A549 (cell line): ENCODE measurements around the gene EOGT. TPM values are rescaled to one million over a fixed set of nuclear protein-coding genes. Genes with fewer than 3 reads are reported as not detected.

Source experiments
- ATAC-seq, 2 experiments: fragments of 200-7000 bp in 1 of 2; fragments of >200 bp in 1 of 2; cut with Nextera tagmentation in 1 of 2; cut with Tn5 transposase in 1 of 2; 3 replicates each; pipeline versions ENCODE4 v1.8.0 to v1.9.1; 2018 to 2020; ENCODE audit warnings: mild to moderate bottlenecking in 1 of 2, moderate library complexity in 1 of 2
- CTCF ChIA-PET: fragments of 300-600 bp; sonication (Branson Sonifier 250); formaldehyde crosslinking; extraction: SDS; loops from one replicate; lab custom pipeline; 2021; ENCODE audit warnings: antibody characterized with exemption, inconsistent platforms; lab: Yijun Ruan, JAX
- POLR2A ChIA-PET: fragments of 350-600 bp; formaldehyde crosslinking; extraction: SDS; loops from one replicate; lab custom pipeline; 2021; ENCODE audit warnings: antibody characterized with exemption, inconsistent platforms; lab: Yijun Ruan, JAX
- DNase-seq, 2 experiments: peaks; one replicate each; pipeline versions ENCODE4 v3.0.0 to v3.0.0-alpha.2; 2011 to 2016; ENCODE audit warnings: low read depth in 1 of 2, low spot score in 1 of 2
- FAIRE-seq: peaks from 2 replicates; lab custom pipeline; 2011; peaks lifted over from hg19 to GRCh38; lab: Jason Lieb, UNC
- H3K27ac ChIP-seq, 2 experiments: fragments of >200 bp; sonication (Bioruptor Twin); formaldehyde crosslinking; 3 replicates each; pipeline ENCODE4 v1.5.1; 2016 to 2017
- H3K4me1 ChIP-seq: fragments of >200 bp; sonication (Bioruptor Twin); formaldehyde crosslinking; 3 replicates; pipeline ENCODE4 v1.6.1; 2016
- H3K4me2 ChIP-seq: fragments of >200 bp; sonication (Bioruptor Twin); formaldehyde crosslinking; 3 replicates; pipeline ENCODE4 v1.6.1; 2016
- H3K4me3 ChIP-seq: fragments of >200 bp; sonication (Bioruptor Twin); formaldehyde crosslinking; 3 replicates; pipeline ENCODE4 v1.5.1; 2016
- H3K9me3 ChIP-seq: fragments of >200 bp; sonication (Bioruptor Twin); formaldehyde crosslinking; 3 replicates; pipeline ENCODE4 v1.6.1; 2016
- BHLHE40 ChIP-seq: IDR thresholded peaks from 2 replicates; pipeline ENCODE4 v1.6.1; 2012; ENCODE audit warnings: low read depth, low read length, inconsistent platforms
- CBX8 ChIP-seq: fragments of 200-600 bp; sonication (generic); IDR thresholded peaks from 2 replicates; pipeline ENCODE4 v1.6.1; 2016
- CEBPB ChIP-seq, 2 experiments: fragments of >200 bp in 1 of 2; sonication (Bioruptor Twin) in 1 of 2; formaldehyde crosslinking in 1 of 2; IDR thresholded peaks; 2 replicates each; pipeline ENCODE4 v1.6.1; 2012 to 2016
- CHD4 ChIP-seq: fragments of 200-600 bp; sonication (generic); IDR thresholded peaks from 2 replicates; pipeline ENCODE4 v1.6.1; 2016; ENCODE audit warnings: antibody characterized with exemption, mild to moderate bottlenecking, borderline replicate concordance
- CTCF ChIP-seq: fragments of >200 bp; sonication (Bioruptor Twin); formaldehyde crosslinking; IDR thresholded peaks from 3 replicates; pipeline ENCODE4 v1.5.1; 2016
- E2F6 ChIP-seq: IDR thresholded peaks from 2 replicates; pipeline ENCODE4 v1.6.1; 2012; ENCODE audit warnings: low read depth, borderline replicate concordance
- EHF ChIP-seq: fragments of 250-450 bp; sonication (Bioruptor Pico); IDR thresholded peaks from 2 replicates; pipeline ENCODE4 v1.5.0; 2020; ENCODE audit warnings: mild to moderate bottlenecking
- EHMT2 ChIP-seq: fragments of 200-600 bp; sonication (generic); IDR thresholded peaks from 2 replicates; pipeline ENCODE4 v1.6.1; 2016; ENCODE audit warnings: antibody characterized with exemption, low read depth, mild to moderate bottlenecking, moderate library complexity
- FOSB ChIP-seq: fragments of 250-450 bp; sonication (Bioruptor Pico); IDR thresholded peaks from 2 replicates; pipeline ENCODE4 v1.5.0; 2020; ENCODE audit warnings: mild to moderate bottlenecking, moderate library complexity
- FOSL2 ChIP-seq, 2 experiments: fragments of 450-650 bp in 1 of 2; fragments of >200 bp in 1 of 2; sonication (Bioruptor Twin) in 1 of 2; formaldehyde crosslinking; IDR thresholded peaks; 2 replicates each; pipeline versions ENCODE4 v1.5.0 to v1.6.1; 2016 to 2020; ENCODE audit warnings: mild to moderate bottlenecking in 1 of 2, moderate library complexity in 1 of 2
- FOXS1 ChIP-seq: fragments of 250-450 bp; sonication (Bioruptor Pico); IDR thresholded peaks from 2 replicates; pipeline ENCODE4 v1.5.0; 2020; ENCODE audit warnings: mild to moderate bottlenecking, moderate library complexity
- HOXA7 ChIP-seq: fragments of 250-450 bp; sonication (Bioruptor Pico); IDR thresholded peaks from 2 replicates; pipeline ENCODE4 v1.5.0; 2020; ENCODE audit warnings: mild to moderate bottlenecking, moderate library complexity
- HOXB13 ChIP-seq: fragments of 250-450 bp; sonication (Bioruptor Pico); IDR thresholded peaks from 2 replicates; pipeline ENCODE4 v1.5.0; 2020; ENCODE audit warnings: low read depth, mild to moderate bottlenecking, moderate library complexity
- HOXB5 ChIP-seq: fragments of 250-450 bp; sonication (Bioruptor Pico); IDR thresholded peaks from 2 replicates; pipeline ENCODE4 v1.5.0; 2020; ENCODE audit warnings: mild to moderate bottlenecking, moderate library complexity
- JUNB ChIP-seq: fragments of >200 bp; sonication (Bioruptor Twin); formaldehyde crosslinking; IDR thresholded peaks from 2 replicates; pipeline ENCODE4 v1.6.1; 2016
- KDM5A ChIP-seq: fragments of 200-600 bp; sonication (generic); IDR thresholded peaks from 2 replicates; pipeline ENCODE4 v1.6.1; 2016; ENCODE audit warnings: antibody characterized with exemption, mild to moderate bottlenecking
- MAZ ChIP-seq: fragments of 150-350 bp; IDR thresholded peaks from 2 replicates; pipeline ENCODE4 v1.6.1; 2014; ENCODE audit warnings: antibody characterized with exemption, low read depth, low read length, borderline replicate concordance
- MYC ChIP-seq: IDR thresholded peaks from 2 replicates; pipeline ENCODE4 v1.6.1; 2012; ENCODE audit warnings: mild to moderate bottlenecking, inconsistent platforms, low read length, improper control_type of control experiment, borderline replicate concordance
- NFE2L2 ChIP-seq: fragments of 150-350 bp; conservative IDR thresholded peaks from 2 replicates; pipeline ENCODE4 v1.6.1; 2014; ENCODE audit warnings: low read length
- NR3C1 ChIP-seq: fragments of >200 bp; sonication (Bioruptor Twin); formaldehyde crosslinking; IDR thresholded peaks from 3 replicates; pipeline ENCODE4 v1.6.1; 2017
- PHF8 ChIP-seq: fragments of 200-600 bp; sonication (generic); IDR thresholded peaks from 2 replicates; pipeline ENCODE4 v1.6.1; 2016; ENCODE audit warnings: low read depth, mild to moderate bottlenecking, antibody characterized with exemption, moderate library complexity, borderline replicate concordance
- POLR2AphosphoS2 ChIP-seq: conservative IDR thresholded peaks from 2 replicates; pipeline ENCODE4 v1.6.1; 2012; ENCODE audit warnings: low read length, improper control_type of control experiment, inconsistent platforms
- RFX5 ChIP-seq: fragments of 450-650 bp; IDR thresholded peaks from 2 replicates; pipeline ENCODE4 v1.7.1; 2014; ENCODE audit warnings: antibody characterized with exemption, mild to moderate bottlenecking, moderate library complexity
- SREBF2 ChIP-seq: fragments of 450-650 bp; IDR thresholded peaks from 2 replicates; pipeline ENCODE4 v1.6.1; 2014; ENCODE audit warnings: mild to moderate bottlenecking, moderate library complexity
- TFCP2L1 ChIP-seq: fragments of 250-450 bp; sonication (Bioruptor Pico); IDR thresholded peaks from 2 replicates; pipeline ENCODE4 v1.5.0; 2021; ENCODE audit warnings: mild to moderate bottlenecking
- TP53 ChIP-seq: fragments of 250-450 bp; sonication (Bioruptor Pico); IDR thresholded peaks from 2 replicates; pipeline ENCODE4 v1.5.0; 2021; ENCODE audit warnings: mild to moderate bottlenecking, moderate library complexity
- USF2 ChIP-seq: fragments of 450-650 bp; IDR thresholded peaks from 2 replicates; pipeline ENCODE4 v1.6.1; 2014; ENCODE audit warnings: antibody characterized with exemption
- ZC3H11A ChIP-seq: fragments of 450-650 bp; IDR thresholded peaks from 2 replicates; pipeline ENCODE4 v1.6.1; 2014; ENCODE audit warnings: antibody characterized with exemption, mild to moderate bottlenecking
- WGBS: methylation state at CpG from one replicate; pipeline ENCODE4 v1.1.6; 2017; ENCODE audit errors: missing lambda C conversion rate; 5-methylcytosine and 5-hydroxymethylcytosine counted together
- polyA plus RNA-seq, 4 experiments: library from polyadenylated mRNA; depleted of rRNA in 3 of 4; stranded (reverse); fragments of >200 nt; fragmentation: RNase III in 1 of 4; extraction: RNeasy Plus Mini Kit Qiagen cat#74134 plus additional on column Dnase treatment in 1 of 4; gene quantifications; 2 replicates in 3 of 4; 3 replicates in 1 of 4; pipeline ENCODE4 v1.2.3, GENCODE V29; 2011 to 2017
- TF ChIP-seq, protein P1 (sequence below): IDR thresholded peaks from 2 replicates; pipeline ENCODE4 v1.6.1; 2012
- TF ChIP-seq, protein P2 (sequence below): fragments of 150-350 bp; IDR thresholded peaks from 2 replicates; pipeline ENCODE4 v1.6.1; 2014; ENCODE audit warnings: low read depth, mild to moderate bottlenecking, low read length
- TF ChIP-seq, protein P3 (sequence below): IDR thresholded peaks from 2 replicates; pipeline ENCODE4 v1.6.1; 2012

Gene EOGT
- polyA plus RNA-seq, 2 of the 4 experiments (the other 2 are of a cell fraction), result 9.3 to 11.1 TPM

DNA sequence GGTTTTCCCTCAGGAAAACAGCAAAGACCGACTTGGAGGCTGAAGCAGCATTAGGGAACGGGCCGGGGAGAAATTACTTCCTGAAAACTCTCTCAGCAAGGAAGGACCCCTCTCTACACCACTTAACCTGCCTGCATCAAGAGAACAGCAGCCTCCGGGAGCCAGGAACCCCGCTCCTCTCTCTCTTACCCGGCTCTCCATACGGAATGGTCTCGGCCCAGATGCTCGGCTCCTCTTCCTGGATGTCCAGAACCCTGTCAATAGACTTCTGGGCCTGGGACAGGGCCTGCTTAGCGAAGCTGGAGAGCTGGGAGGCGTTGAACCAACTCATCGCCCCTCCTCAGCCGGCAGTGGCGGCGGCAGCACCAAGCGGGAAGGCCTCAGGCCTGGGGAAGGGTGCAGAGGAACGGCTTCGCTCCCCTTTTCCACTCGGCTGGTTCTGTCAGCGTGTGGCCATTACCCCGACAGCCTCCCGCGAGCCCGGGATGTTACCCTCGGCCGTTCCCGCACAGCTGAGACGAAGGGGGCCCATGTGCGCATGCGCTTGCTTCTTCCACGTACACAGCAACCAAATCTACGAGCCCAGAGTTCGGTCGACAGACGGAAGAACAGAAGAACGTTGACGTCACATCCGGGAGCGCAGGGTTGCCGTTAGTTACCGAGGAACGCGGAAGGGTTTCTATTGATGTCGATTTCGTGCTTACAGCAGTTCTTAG is 38.4 kb upstream of the EOGT start, which contains the start of gene TMF1 (continued):
- TF ChIP-seq, protein P1, sequence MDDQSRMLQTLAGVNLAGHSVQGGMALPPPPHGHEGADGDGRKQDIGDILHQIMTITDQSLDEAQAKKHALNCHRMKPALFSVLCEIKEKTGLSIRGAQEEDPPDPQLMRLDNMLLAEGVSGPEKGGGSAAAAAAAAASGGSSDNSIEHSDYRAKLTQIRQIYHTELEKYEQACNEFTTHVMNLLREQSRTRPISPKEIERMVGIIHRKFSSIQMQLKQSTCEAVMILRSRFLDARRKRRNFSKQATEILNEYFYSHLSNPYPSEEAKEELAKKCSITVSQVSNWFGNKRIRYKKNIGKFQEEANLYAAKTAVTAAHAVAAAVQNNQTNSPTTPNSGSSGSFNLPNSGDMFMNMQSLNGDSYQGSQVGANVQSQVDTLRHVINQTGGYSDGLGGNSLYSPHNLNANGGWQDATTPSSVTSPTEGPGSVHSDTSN, result 0 out of 2 replicates have a peak, but pooled peaks have one; percentile 14
- no peak for TF ChIP-seq E2F6

DNA sequence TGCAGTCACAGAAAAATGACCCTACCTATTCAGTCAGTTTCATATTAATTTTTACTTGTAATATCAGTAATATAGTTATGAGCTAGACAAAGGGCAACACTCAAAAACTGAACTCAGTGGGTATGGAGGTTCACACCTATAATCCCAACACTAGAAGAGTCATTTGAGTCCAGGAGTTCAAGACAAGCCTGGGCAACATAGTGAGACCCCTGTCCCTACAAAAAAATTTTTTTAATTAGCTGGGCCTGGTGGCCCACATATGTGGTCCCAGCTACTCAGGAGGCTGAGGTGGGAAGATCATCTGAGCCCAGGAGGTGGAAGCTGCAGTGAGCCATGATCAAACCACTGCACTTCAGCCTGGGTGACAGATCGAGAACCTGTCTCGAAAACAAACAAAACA is 35.5 kb upstream of the EOGT start:
- CTCF ChIA-PET, result no interaction called here
- POLR2A ChIA-PET, result no interaction called here
- Histone ChIP-seq H3K9me3 (no peaks in the 10 kb centered on the region), H3K4me1 (peaks cover 3% of the 10 kb centered on the region; the same call in 2 of the 3 replicates), H3K4me3 (no peak overlapping the region), H3K4me2 (no peak overlapping the region), H3K27ac (no peak overlapping the region)
- no peak for DNase-seq
- FAIRE-seq, result no peak
- no peak for TF ChIP-seq PHF8
- no peak for TF ChIP-seq EHF (CRISPR knock-in tag)
- no peak for TF ChIP-seq SREBF2
- TF ChIP-seq MYC, result no peak
- no peak for TF ChIP-seq FOSB (CRISPR knock-in tag)
- TF ChIP-seq POLR2AphosphoS2, result no peak
- TF ChIP-seq, protein P2, sequence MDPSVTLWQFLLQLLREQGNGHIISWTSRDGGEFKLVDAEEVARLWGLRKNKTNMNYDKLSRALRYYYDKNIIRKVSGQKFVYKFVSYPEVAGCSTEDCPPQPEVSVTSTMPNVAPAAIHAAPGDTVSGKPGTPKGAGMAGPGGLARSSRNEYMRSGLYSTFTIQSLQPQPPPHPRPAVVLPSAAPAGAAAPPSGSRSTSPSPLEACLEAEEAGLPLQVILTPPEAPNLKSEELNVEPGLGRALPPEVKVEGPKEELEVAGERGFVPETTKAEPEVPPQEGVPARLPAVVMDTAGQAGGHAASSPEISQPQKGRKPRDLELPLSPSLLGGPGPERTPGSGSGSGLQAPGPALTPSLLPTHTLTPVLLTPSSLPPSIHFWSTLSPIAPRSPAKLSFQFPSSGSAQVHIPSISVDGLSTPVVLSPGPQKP, result no peak
- TF ChIP-seq HOXA7 (CRISPR knock-in tag), result no peak
- TF ChIP-seq HOXB5, result no peak
- no peak for TF ChIP-seq FOXS1 (CRISPR knock-in tag)
- TF ChIP-seq TFCP2L1 (CRISPR knock-in tag), result no peak
- no peak for TF ChIP-seq BHLHE40
- TF ChIP-seq JUNB, result no peak
- TF ChIP-seq RFX5, result no peak
- no peak for TF ChIP-seq TP53 (CRISPR knock-in tag)
- TF ChIP-seq, protein P3, sequence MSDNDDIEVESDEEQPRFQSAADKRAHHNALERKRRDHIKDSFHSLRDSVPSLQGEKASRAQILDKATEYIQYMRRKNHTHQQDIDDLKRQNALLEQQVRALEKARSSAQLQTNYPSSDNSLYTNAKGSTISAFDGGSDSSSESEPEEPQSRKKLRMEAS, result no peak
- no peak for TF ChIP-seq MAZ
- ATAC-seq, result no peak
- 88% methylated on average over 2 of the region's 2 CpGs for WGBS

DNA sequence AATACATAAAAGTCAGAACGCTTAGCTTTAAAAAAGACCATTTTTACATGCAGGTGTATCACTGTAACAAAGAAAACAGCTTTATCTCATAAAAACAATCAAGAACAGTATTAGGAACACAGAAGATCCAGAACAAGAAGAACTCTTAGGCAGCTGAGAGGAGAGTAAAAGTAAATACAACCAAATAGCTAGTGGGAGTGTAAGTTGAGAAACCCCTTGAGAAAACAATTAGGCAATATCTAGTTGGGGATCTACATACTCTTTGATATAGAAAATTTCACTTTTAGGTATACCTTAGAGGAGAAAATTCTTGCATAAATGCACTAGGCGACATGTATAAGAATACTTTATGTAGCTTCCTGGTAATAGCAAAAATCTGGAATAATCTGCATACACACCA is 31.1 kb upstream of the EOGT start:
- Histone ChIP-seq H3K9me3 (no peaks in the 10 kb centered on the region), H3K27ac (no peak overlapping the region), H3K4me3 (no peak overlapping the region), H3K4me2 (no peak overlapping the region), H3K4me1 (no peaks in the 10 kb centered on the region)
- POLR2A ChIA-PET, result no interaction called here
- no peak for FAIRE-seq
- CTCF ChIA-PET, result interaction anchor here (1.7 kb wide), 1 partner anchor 31 kb away, joined by 6 read pairs; the partner anchor contains the start of gene EOGT
- 94% methylated on average over 2 of the region's 2 CpGs for WGBS
- DNase-seq, result no peak
- no peak for ATAC-seq
- TF ChIP-seq CTCF (no peak), CHD4 (no peak), CBX8 (no peak), KDM5A (no peak), HOXB13 (no peak), CEBPB (IDR thresholded peaks at IDR 0.05) (no peak), RFX5 (no peak), NFE2L2 (no peak), EHMT2 (no peak), ZC3H11A (no peak), USF2 (no peak), FOSL2 (IDR thresholded peaks at IDR 0.05) (no peak), FOSL2 (CRISPR knock-in tag; IDR thresholded peaks at IDR 0.05) (no peak), FOSB (CRISPR knock-in tag) (no peak), NR3C1 (no peak)
- TF ChIP-seq, protein P1, result no peak
